Astrocyte of the spinal cord (primary cell): ENCODE data around the gene PRSS27.

Experiments used
- DNase-seq: peaks from one replicate; pipeline ENCODE4 v3.0.0; 2011; ENCODE audit warnings: low read depth, low spot score
- H3K4me3 ChIP-seq: 2 replicates; pipeline ENCODE4 v1.5.1; 2011; ENCODE audit warnings: low read depth, mild to moderate bottlenecking, low read length, moderate library complexity
- CTCF ChIP-seq: IDR thresholded peaks from 2 replicates; pipeline ENCODE4 v1.5.1; 2012; ENCODE audit warnings: low read depth, mild to moderate bottlenecking, low read length, inconsistent platforms
- in situ Hi-C: cut with HindIII; loops from 2 replicates; pipeline ENCODE4 v1.10.0; 2017; ENCODE audit warnings: low sequenced_read_pairs

The PRSS27 gene

GRCh38 chr16:2713985-2714774 is 5.8 kb downstream of the PRSS27 start:
- no peak for DNase-seq
- TF ChIP-seq CTCF, result no peak
- H3K4me3 ChIP-seq, result no peak overlapping the region
- in situ Hi-C loops, result no loop called here

- DNase-seq, result no peak
- in situ Hi-C loops, result no loop called here
- H3K4me3 ChIP-seq, result no peak overlapping the region
- no peak for TF ChIP-seq CTCF
Observed at GRCh38 chr16:2713523-2713922, 6.5 kb downstream of the PRSS27 start.

GRCh38 chr16:2712546-2712945 is 7.5 kb downstream of the PRSS27 start:
- TF ChIP-seq CTCF, result no peak
- in situ Hi-C loops, result no loop called here
- no peak overlapping the region for H3K4me3 ChIP-seq
- DNase-seq, result no peak

- no peak for DNase-seq
- TF ChIP-seq CTCF, result no peak
- no peak overlapping the region for H3K4me3 ChIP-seq
- in situ Hi-C loops, result no loop called here
Observed at GRCh38 chr16:2712063-2712441, 8.0 kb downstream of the PRSS27 start.

- no peak overlapping the region for H3K4me3 ChIP-seq
- no peak for DNase-seq
- in situ Hi-C loops, result no loop called here
- no peak for TF ChIP-seq CTCF
Observed at GRCh38 chr16:2711370-2712062, 8.5 kb downstream of the PRSS27 start.

- no peak for DNase-seq
- no peak overlapping the region for H3K4me3 ChIP-seq
- TF ChIP-seq CTCF, result no peak
- in situ Hi-C loops, result no loop called here
Observed at GRCh38 chr16:2710711-2711231, 9.3 kb downstream of the PRSS27 start.
